ENCODE data around the gene ASMTL. TPM values are rescaled to one million over a fixed set of nuclear protein-coding genes. Genes with fewer than 3 reads are reported as not detected.

Gene ASMTL
- total and polyA plus RNA-seq, 2 of the 13 experiments (the other 11 are each of a cell fraction or from before 2014, with no cell fraction given) = 5.6 to 16.3 TPM

- TF ChIP-seq ZNF142 (CRISPR knock-in tag; IDR thresholded peaks at IDR 0.05) (0 out of 2 replicates have a peak, but pooled peaks have one; percentile 41), ZNF746 (CRISPR knock-in tag; IDR thresholded peaks at IDR 0.05) (no peak), RBM39 (IDR thresholded peaks at IDR 0.05; ENCODE audit: low read depth, low read length, poor library complexity, severe bottlenecking) (no peak), STAT5B (CRISPR knock-in tag; IDR thresholded peaks at IDR 0.05) (no peak), JUND (CRISPR knock-in tag; IDR thresholded peaks at IDR 0.05) (peak; percentile 64; the same call in 1 of the 2 replicates), ZNF138 (CRISPR knock-in tag; IDR thresholded peaks at IDR 0.05; ENCODE audit: low read depth) (no peak), KLF13 (CRISPR knock-in tag; IDR thresholded peaks at IDR 0.05) (no peak), ZIK1 (CRISPR knock-in tag; IDR thresholded peaks at IDR 0.05; ENCODE audit: borderline replicate concordance, low read depth) (no peak), ADNP (CRISPR knock-in tag; IDR thresholded peaks at IDR 0.05) (no peak), SIN3A (IDR thresholded peaks at IDR 0.05; ENCODE audit: borderline replicate concordance, low read depth, low read length) (no peak), ZNF703 (CRISPR knock-in tag; IDR thresholded peaks at IDR 0.05; ENCODE audit: borderline replicate concordance) (no peak), ZNF724P (CRISPR knock-in tag; IDR thresholded peaks at IDR 0.05; ENCODE audit: borderline replicate concordance) (no peak), ZNF451 (CRISPR knock-in tag; IDR thresholded peaks at IDR 0.05) (no peak), HNF4G (IDR thresholded peaks at IDR 0.05; ENCODE audit: borderline replicate concordance, low read depth, low read length) (no peak), HNF4G (CRISPR knock-in tag; IDR thresholded peaks at IDR 0.05; ENCODE audit: borderline replicate concordance, low read depth) (no peak), ZNF280D (CRISPR knock-in tag; IDR thresholded peaks at IDR 0.05) (no peak), ZNF468 (CRISPR knock-in tag; IDR thresholded peaks at IDR 0.05) (no peak), PHF21A (CRISPR knock-in tag; IDR thresholded peaks at IDR 0.05) (peak; percentile 90)
- TF ChIP-seq, protein P1, sequence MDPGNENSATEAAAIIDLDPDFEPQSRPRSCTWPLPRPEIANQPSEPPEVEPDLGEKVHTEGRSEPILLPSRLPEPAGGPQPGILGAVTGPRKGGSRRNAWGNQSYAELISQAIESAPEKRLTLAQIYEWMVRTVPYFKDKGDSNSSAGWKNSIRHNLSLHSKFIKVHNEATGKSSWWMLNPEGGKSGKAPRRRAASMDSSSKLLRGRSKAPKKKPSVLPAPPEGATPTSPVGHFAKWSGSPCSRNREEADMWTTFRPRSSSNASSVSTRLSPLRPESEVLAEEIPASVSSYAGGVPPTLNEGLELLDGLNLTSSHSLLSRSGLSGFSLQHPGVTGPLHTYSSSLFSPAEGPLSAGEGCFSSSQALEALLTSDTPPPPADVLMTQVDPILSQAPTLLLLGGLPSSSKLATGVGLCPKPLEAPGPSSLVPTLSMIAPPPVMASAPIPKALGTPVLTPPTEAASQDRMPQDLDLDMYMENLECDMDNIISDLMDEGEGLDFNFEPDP (CRISPR knock-in tag; conservative IDR thresholded peaks at IDR 0.05) = no peak
Measured at GRCh38 chrX:1481636-1482529, 29.2 kb upstream of the ASMTL start (continued).
